GM21447 (cell line): ENCODE measurements around the gene SLMAP.

Experiments used
- ATAC-seq: cut with Tn5 transposase; IDR thresholded peaks from one replicate; pipeline ENCODE4 v1.9.1; 2021; ENCODE audit not compliant: unreplicated experiment

Gene SLMAP

GRCh38 chr3:57755741-57756527 lies at the start of gene SLMAP:
Gene SLMAP, plus strand, starts transcription at chr3:57756309. Its CDS starts 1,343 bp downstream, at chr3:57757652.
- ATAC-seq = peak; percentile 87

GRCh38 chr3:57706462-57706861 lies 49.6 kb upstream of the SLMAP start:
- ATAC-seq = no peak

- no peak for ATAC-seq
Measured at GRCh38 chr3:57709031-57709430, 47.1 kb upstream of the SLMAP start.

GRCh38 chr3:57709559-57709958 lies 46.5 kb upstream of the SLMAP start:
- no peak for ATAC-seq

GRCh38 chr3:57715686-57716085 lies 40.4 kb upstream of the SLMAP start:
- no peak for ATAC-seq

- ATAC-seq = no peak
Measured at GRCh38 chr3:57717205-57717868, 38.8 kb upstream of the SLMAP start.

GRCh38 chr3:57718118-57718517 lies 38.0 kb upstream of the SLMAP start:
- no peak for ATAC-seq

- ATAC-seq = no peak
Measured at GRCh38 chr3:57726397-57726796, 29.7 kb upstream of the SLMAP start.

GRCh38 chr3:57727106-57727505 lies 29.0 kb upstream of the SLMAP start:
- ATAC-seq = no peak

- ATAC-seq = no peak
Measured at GRCh38 chr3:57729334-57730045, 26.6 kb upstream of the SLMAP start.

GRCh38 chr3:57730682-57731081 lies 25.4 kb upstream of the SLMAP start:
- ATAC-seq = no peak

- no peak for ATAC-seq
Measured at GRCh38 chr3:57731311-57731710, 24.8 kb upstream of the SLMAP start.

GRCh38 chr3:57733790-57734189 lies 22.3 kb upstream of the SLMAP start:
- ATAC-seq = no peak

- ATAC-seq = no peak
Measured at GRCh38 chr3:57735405-57735804, 20.7 kb upstream of the SLMAP start.

GRCh38 chr3:57737840-57738239 lies 18.3 kb upstream of the SLMAP start:
- ATAC-seq = no peak

GRCh38 chr3:57738391-57738790 lies 17.7 kb upstream of the SLMAP start:
- no peak for ATAC-seq

- ATAC-seq = no peak
Measured at GRCh38 chr3:57740027-57740426, 16.1 kb upstream of the SLMAP start.

GRCh38 chr3:57743496-57743895 lies 12.6 kb upstream of the SLMAP start:
- ATAC-seq = no peak

GRCh38 chr3:57745101-57745500 lies 11.0 kb upstream of the SLMAP start:
- no peak for ATAC-seq

- no peak for ATAC-seq
Measured at GRCh38 chr3:57746156-57747010, 9.7 kb upstream of the SLMAP start.

- no peak for ATAC-seq
Measured at GRCh38 chr3:57749542-57749941, 6.6 kb upstream of the SLMAP start.
